RWPE2 (cell line): ENCODE data around the gene SPIB.

Experiments
- ATAC-seq: fragments of 200-7000 bp; cut with Tn5 transposase; 3 replicates; pipeline ENCODE4 v1.9.1; 2021; ENCODE audit warnings: low read depth
- DNase-seq: peaks from one replicate; pipeline ENCODE4 v3.0.0-alpha.2; 2020; ENCODE audit warnings: low spot score
- H3K27ac ChIP-seq: fragments of 450-650 bp; 2 replicates; pipeline ENCODE4 v1.5.1; 2017; ENCODE audit warnings: mild to moderate bottlenecking; ENCODE audit not compliant: poor library complexity, severe bottlenecking
- H3K27me3 ChIP-seq: fragments of 250-450 bp; sonication (Bioruptor Pico); 2 replicates; pipeline ENCODE4 v1.5.1; 2021; ENCODE audit warnings: mild to moderate bottlenecking, moderate library complexity; ENCODE audit not compliant: insufficient read depth, poor library complexity, severe bottlenecking
- H3K36me3 ChIP-seq: fragments of 250-450 bp; sonication (Bioruptor Pico); 2 replicates; pipeline ENCODE4 v1.5.1; 2020; ENCODE audit warnings: low read depth, mild to moderate bottlenecking, moderate library complexity
- H3K4me1 ChIP-seq: fragments of 250-450 bp; sonication (Bioruptor Pico); 2 replicates; pipeline ENCODE4 v1.5.1; 2021; ENCODE audit warnings: mild to moderate bottlenecking, moderate library complexity; ENCODE audit not compliant: insufficient read depth, poor library complexity, severe bottlenecking
- H3K4me3 ChIP-seq: fragments of 250-450 bp; sonication (Bioruptor Pico); 2 replicates; pipeline ENCODE4 v1.5.1; 2021; ENCODE audit warnings: mild to moderate bottlenecking, moderate library complexity; ENCODE audit not compliant: severe bottlenecking
- H3K9me3 ChIP-seq: fragments of 250-450 bp; sonication (Bioruptor Pico); 2 replicates; pipeline ENCODE4 v1.5.1; 2021; ENCODE audit warnings: mild to moderate bottlenecking, moderate library complexity; ENCODE audit not compliant: severe bottlenecking
- CTCF ChIP-seq: fragments of 450-650 bp; IDR thresholded peaks from one replicate; pipeline ENCODE4 v1.5.1; 2017; ENCODE audit warnings: mild to moderate bottlenecking, moderate library complexity; ENCODE audit not compliant: poor library complexity, severe bottlenecking

The SPIB gene

GRCh38 chr19:50409347-50409746 lies 9.4 kb upstream of the SPIB start:
- no peak overlapping the region for H3K4me3 ChIP-seq
- no peaks in the 10 kb centered on the region for H3K27me3 ChIP-seq
- no peak overlapping the region for H3K27ac ChIP-seq
- peaks cover 68% of the 10 kb centered on the region for H3K36me3 ChIP-seq
- no peaks in the 10 kb centered on the region for H3K4me1 ChIP-seq
- H3K9me3 ChIP-seq = peaks cover 4% of the 10 kb centered on the region
- ATAC-seq (no peak), DNase-seq (no peak)
- TF ChIP-seq CTCF = no peak

GRCh38 chr19:50410109-50410508 lies 8.6 kb upstream of the SPIB start:
- H3K27me3 ChIP-seq = no peaks in the 10 kb centered on the region
- ATAC-seq = no peak
- no peak overlapping the region for H3K27ac ChIP-seq
- H3K9me3 ChIP-seq = peaks cover 4% of the 10 kb centered on the region
- H3K4me3 ChIP-seq = no peak overlapping the region
- peaks cover 65% of the 10 kb centered on the region for H3K36me3 ChIP-seq
- H3K4me1 ChIP-seq = no peaks in the 10 kb centered on the region
- no peak for TF ChIP-seq CTCF
- no peak for DNase-seq

- no peak for TF ChIP-seq CTCF
- Histone ChIP-seq H3K27me3 (no peaks in the 10 kb centered on the region), H3K36me3 (peaks cover 48% of the 10 kb centered on the region), H3K27ac (no peak overlapping the region), H3K4me1 (no peaks in the 10 kb centered on the region), H3K4me3 (no peak overlapping the region), H3K9me3 (peaks cover 4% of the 10 kb centered on the region)
- ATAC-seq (no peak), DNase-seq (no peak)
Measured at GRCh38 chr19:50412419-50412818, 6.3 kb upstream of the SPIB start.

- Histone ChIP-seq H3K27ac (no peak overlapping the region), H3K4me1 (no peaks in the 10 kb centered on the region), H3K9me3 (peaks cover 4% of the 10 kb centered on the region), H3K27me3 (no peaks in the 10 kb centered on the region), H3K36me3 (peaks cover 46% of the 10 kb centered on the region), H3K4me3 (no peak overlapping the region)
- DNase-seq = no peak
- ATAC-seq = no peak
- no peak for TF ChIP-seq CTCF
Measured at GRCh38 chr19:50413096-50413495, 5.6 kb upstream of the SPIB start.

GRCh38 chr19:50413531-50413930 lies 5.2 kb upstream of the SPIB start:
- H3K36me3 ChIP-seq = peaks cover 43% of the 10 kb centered on the region
- H3K4me1 ChIP-seq = no peaks in the 10 kb centered on the region
- no peak for TF ChIP-seq CTCF

More at GRCh38 chr19:50413531-50413930, 5.2 kb upstream of the SPIB start:
- H3K4me3 ChIP-seq = no peak overlapping the region
- H3K9me3 ChIP-seq = peaks cover 4% of the 10 kb centered on the region
- no peak overlapping the region for H3K27ac ChIP-seq
- no peaks in the 10 kb centered on the region for H3K27me3 ChIP-seq
- DNase-seq = no peak
- no peak for ATAC-seq
